Measurements from ENCODE around the gene NAP1L4.
"Not testable (repeated sequence)": the region's sequence is repeated elsewhere in the genome, so short reads cannot be mapped to it uniquely, and the experiment has no call there.

Gene NAP1L4

GRCh38 chr11:2954263-2954662 lies 37.9 kb downstream of the NAP1L4 start:
- DNase-seq: peak; percentile 47

- DNase-seq: peak; percentile 59
Observed at GRCh38 chr11:2952290-2952689, 39.8 kb downstream of the NAP1L4 start.

GRCh38 chr11:2951231-2952110 lies 40.7 kb downstream of the NAP1L4 start:
- DNase-seq: peak; percentile 61

GRCh38 chr11:2950825-2951224 lies 41.3 kb downstream of the NAP1L4 start:
- DNase-seq: no peak

DNA sequence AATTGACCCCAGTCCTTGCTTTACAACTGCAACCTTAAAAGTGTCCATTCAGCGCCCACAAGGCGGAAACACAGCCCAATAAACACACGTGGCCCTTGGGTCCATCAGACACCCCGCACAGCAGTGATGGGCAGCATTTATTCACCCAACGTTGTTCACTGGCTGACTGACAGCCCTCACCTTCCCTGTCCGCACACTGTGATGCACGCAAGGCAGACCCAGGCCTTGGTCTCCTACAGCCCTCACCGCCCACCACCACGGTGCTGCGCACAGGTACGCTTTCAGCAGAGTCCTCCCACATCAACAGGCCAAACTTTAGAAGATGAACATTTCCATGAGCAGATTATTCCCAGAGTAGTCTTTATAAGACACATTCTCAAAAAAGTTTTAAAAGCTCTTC lies 42.2 kb downstream of the NAP1L4 start:
- no peak for DNase-seq

GRCh38 chr11:2947744-2948143 lies 44.4 kb downstream of the NAP1L4 start:
- no peak for DNase-seq

DNA sequence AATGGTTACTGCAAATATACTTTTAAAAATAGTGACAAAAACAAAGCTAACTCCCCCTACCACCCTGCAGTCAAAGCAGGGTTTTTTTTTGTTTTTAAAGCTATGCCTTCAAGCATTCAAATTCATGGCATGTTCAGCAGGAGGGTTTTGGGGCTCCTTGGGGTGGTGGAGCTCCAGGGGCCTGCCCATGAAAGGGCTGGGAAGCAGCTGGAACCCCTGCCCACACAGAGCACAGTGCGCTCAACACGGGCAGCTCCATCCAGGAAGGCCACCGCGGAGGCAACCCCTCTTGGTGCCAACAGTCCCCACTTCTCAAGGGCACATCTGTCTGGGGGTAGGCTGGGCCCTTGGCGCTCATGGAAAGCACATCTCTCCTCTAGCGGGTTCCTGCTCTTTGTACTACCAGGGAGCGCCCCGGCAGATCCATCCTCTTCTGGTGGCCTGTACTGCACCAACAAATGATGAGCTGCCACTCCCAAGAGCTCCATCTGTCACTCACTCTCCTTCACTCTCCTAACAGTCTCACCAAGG lies 46.3 kb downstream of the NAP1L4 start:
- no peak for DNase-seq

DNA sequence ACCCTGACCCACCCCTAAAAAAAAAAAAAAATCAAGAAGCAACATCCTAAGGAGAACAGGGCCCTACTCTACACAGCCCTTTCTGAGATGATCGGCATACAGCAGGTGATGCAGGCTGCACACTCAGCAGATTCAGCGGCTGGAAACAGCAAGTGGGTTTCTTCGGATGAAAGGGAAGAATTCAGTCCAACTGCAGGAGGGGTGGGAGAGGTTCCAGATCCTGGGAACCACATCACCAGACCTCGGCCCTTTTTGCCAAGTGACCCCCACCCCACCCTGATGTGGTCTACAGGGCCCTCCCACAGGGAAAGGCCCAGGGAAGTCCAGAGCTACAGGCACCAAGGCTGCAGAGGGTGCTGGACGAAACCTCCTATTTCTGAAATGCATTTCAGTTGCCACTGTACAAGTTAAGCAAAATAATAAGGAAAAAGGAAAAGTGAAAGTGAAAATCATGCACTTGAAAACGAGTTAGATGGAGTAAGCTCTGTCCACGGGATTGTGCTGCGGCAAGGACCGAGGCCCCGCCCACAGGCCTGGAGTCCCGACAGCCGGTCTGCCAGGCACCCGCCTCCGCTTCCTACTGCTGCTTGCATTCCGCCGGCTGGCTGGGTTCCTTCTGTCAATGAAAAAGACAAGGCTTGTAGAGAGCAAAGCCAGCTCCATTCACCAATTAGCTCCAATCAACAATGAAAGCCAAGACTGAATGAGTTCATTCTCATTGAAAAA lies 46.9 kb downstream of the NAP1L4 start:
- DNase-seq: peak; percentile 84

DNA sequence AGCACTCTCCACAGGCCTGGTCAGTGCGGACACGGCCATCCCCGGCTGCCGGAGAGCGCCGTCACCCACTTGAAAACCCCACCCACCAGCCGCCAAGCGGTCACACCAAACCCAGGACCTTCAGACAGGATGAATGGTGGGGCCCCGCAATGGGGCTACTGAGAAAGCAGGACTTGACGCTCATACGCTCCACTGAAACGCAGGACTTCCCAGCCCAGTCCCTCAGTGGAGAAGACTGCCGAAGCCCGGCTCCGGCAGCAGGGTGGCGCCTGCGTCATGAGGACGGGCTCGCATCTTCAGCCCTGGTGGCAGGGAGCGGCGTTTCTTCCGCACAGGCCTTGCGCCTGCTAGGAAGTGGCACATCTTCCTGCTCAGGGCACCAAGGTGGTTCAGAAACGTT lies 47.6 kb downstream of the NAP1L4 start:
- no peak for DNase-seq

DNA sequence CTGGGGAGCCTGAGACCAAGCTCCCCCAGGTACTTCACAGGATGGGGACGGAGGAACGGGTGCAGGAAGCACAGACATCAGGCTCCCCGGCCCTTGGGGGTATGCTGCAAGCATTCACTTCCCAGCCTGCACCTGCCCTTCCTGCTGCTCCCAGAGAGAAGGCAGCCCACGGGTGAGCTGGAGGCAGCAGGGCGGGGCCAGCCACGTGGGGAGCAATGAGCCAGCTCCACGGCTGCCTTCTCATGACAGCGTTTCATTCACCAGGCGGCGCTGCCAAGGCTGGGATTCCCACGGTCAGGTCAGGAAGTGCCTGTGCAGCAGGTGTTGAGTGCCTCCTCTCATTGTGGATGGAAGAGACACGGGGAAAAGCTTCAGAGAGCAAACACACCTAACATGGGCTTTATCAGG lies 48.4 kb downstream of the NAP1L4 start:
- DNase-seq: peak; percentile 32

DNA sequence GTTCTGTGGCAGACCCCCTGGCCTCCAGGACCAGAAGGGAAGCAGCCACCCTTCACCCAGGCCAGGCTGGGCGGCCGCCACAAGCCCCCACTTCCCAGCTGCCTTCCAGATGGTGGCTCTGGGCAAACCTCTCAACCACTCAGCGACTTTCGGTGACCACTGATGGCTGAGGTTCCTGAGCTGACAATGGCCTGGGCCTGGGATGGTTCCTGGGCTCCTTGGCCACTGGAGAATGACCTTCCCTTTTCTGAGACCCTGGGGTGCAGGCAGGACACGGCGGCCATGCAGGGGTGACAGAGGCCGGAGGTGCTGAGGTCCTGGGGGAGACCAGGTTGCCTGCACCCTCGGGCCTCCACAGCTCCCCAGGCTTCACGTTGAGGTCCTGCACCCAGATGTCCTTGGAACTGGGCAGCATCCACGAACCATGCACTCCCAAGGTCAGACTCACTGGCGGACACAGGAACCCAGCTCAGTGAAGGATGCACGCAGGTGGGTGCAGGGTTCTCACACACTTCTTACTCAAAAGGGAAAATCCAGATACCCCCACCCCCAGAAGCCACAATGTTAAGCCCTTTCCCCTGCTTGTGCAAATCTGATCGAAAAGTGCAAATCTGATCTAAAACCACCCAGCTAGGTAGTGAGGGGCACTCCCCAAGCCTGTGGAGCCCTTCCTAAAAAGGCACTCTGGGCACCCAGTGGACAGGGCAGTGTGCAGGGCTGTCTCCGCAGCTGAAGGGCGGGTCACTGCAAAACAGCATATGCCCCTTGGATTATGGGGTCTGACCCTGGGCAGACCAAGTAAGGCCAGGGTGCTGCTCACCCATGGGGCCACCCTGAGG lies 49.0 kb downstream of the NAP1L4 start:
- DNase-seq: no peak

DNA sequence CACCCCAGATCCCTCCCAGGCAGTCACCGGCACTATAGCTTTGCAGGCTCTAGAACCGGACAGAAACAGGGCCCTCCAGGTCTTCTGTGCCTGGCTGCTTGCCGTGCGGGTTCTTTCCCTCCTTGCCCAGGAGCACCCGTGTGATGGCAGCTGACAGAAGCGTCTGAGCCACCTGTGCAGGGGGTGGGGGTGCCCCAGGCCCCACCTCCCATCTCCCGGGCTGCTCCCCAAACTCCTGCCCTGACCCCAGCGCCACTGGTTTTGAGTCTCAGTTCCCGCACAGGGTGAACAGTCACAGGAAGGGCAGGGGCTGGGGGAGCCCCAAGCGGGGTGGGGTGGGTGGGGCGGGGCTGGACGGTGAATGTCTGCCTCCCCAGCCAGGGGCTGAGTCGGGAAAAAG lies 49.7 kb downstream of the NAP1L4 start:
- no peak for DNase-seq

DNA sequence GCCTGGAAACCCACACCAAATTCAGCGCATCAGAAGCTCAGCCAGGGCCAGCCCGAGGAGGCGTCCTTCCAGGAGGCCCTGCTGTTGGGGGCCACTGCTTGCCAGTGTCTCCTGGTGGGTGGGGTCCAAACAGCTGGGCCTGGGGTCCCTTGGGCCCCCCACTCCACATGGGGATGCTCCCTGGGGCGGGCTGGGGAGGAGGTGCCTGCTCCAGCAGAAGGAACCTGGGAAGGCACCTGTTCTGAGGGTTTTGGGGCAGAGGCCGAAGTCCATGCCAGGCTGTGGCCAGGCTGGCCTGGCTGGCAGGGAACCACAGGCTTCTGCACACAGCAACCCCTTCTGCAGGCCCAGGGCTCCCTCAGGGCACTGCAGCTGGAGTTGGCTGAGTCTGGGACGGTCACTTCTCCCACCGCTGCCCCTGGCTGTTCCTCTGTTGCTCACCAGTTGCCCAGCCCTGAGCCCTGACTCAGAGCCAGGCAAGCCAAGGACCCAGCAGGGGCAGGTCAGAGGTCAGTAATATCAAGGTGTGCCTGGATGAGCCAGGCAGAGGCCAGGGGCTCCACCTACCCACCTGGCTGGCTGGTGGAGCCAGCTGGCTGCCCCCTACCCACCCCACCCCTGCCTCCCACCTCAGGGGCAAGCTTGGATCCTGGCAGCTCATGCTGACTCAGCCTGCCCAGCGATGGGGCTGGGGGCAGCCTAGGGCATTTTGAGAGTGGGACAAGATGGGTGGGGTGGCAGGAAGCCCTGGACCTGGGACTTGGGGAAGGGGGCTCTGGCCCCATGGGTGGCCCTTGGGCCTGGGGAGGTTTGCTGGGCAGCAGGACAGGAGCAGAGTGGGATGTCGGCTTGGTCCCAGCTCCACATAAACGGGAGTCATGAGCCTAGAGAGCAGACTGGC lies 51.0 kb downstream of the NAP1L4 start:
- DNase-seq: peak; percentile 28

- DNase-seq: peak; percentile 89
Observed at GRCh38 chr11:2940147-2940920, 51.8 kb downstream of the NAP1L4 start.

DNA sequence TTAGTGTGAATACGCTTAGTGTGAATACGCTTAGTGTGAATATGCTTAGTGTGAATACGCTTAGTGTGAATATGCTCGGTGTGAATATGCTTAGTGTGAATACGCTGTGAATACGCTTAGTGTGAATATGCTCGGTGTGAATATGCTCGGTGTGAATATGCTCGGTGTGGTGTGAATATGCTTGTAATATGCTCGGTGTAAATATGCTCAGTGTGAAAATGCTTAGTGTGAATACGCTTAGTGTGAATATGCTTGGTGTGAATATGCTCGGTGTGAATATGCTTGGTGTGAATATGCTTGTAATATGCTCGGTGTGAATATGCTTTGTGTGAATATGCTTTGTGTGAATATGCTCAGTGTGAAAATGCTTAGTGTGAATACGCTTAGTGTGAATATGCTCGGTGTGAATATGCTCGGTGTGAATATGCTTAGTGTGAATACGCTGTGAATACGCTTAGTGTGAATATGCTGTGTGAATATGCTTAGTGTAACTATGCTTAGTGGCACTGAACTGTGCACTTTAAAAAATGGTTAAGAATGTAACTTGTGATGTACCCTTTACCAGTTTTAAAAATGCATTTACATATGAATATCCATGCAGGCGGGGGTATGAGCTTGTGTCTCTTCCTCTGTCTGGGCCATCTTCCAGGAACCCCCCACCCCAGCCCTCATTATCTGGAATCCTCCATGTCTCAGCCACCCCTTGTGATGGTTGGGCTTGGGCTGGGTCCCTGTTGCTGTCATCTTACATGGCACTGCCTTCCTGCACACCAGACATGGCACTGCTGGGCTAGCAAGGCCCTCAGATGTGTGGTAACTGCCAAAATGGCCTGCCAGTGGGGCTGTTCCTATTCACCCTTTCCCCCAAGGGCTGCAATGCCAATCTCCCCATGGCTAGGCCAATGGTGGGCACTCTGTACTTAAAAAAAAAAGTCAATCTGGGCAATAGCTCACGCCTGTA lies 53.4 kb downstream of the NAP1L4 start:
- not testable (repeated sequence) for DNase-seq

- not testable (repeated sequence) for DNase-seq
Observed at GRCh38 chr11:2937641-2938457, 54.3 kb downstream of the NAP1L4 start.

- DNase-seq: no peak
Observed at GRCh38 chr11:2934611-2935239, 57.4 kb downstream of the NAP1L4 start.

- no peak for DNase-seq
Observed at GRCh38 chr11:2934021-2934550, 58.0 kb downstream of the NAP1L4 start.

All from hematopoietic multipotent progenitor cell treated with erythropoietin and hydrocortisone succinate and interleukin-3 and kit ligand, for 4 days (in vitro differentiated cells).